Activated CD4-positive, alpha-beta memory T cell treated with anti-CD3 and anti-CD28 coated beads, Interleukin-2, amount 10 ng/mL, durations not matched to agents 7 days and 5 days (primary cell): ENCODE data around the gene CFH. TPM values are rescaled to one million over a fixed set of nuclear protein-coding genes. Genes with fewer than 3 reads are reported as not detected.
A peak's percentile ranks its signal among the peaks of the same experiment; 100 is the strongest.
"Not testable (repeated sequence)": the region's sequence is repeated elsewhere in the genome, so short reads cannot be mapped to it uniquely, and the experiment has no call there.

Experiments
- CTCF ChIA-PET: fragments of 350-600 bp; sonication (Branson Sonifier 250); formaldehyde crosslinking; loops from one replicate; lab custom pipeline; 2021; ENCODE audit warnings: antibody characterized with exemption, inconsistent platforms; lab: Charles Lee
- POLR2A ChIA-PET: fragments of 350-600 bp; sonication (Branson Sonifier 250); formaldehyde crosslinking; loops from one replicate; lab custom pipeline; 2021; ENCODE audit warnings: antibody characterized with exemption; lab: Charles Lee
- DNase-seq: peaks from one replicate; pipeline ENCODE4 v3.0.0-alpha.2; 2020
- H3K27ac Mint-ChIP-seq: one replicate; pipeline ENCODE4 v1.8.0; 2021; ENCODE audit warnings: mild to moderate bottlenecking, mixed read lengths
- H3K27me3 Mint-ChIP-seq: one replicate; pipeline ENCODE4 v1.8.0; 2021; ENCODE audit warnings: mixed read lengths
- H3K36me3 Mint-ChIP-seq: one replicate; pipeline ENCODE4 v1.8.0; 2021; ENCODE audit warnings: low read depth, mixed read lengths
- H3K4me1 Mint-ChIP-seq: one replicate; pipeline ENCODE4 v1.8.0; 2021; ENCODE audit warnings: mixed read lengths
- H3K4me3 Mint-ChIP-seq: one replicate; pipeline ENCODE4 v1.8.0; 2021; ENCODE audit warnings: mild to moderate bottlenecking, mixed read lengths
- H3K9me3 Mint-ChIP-seq: one replicate; pipeline ENCODE4 v1.8.0; 2021; ENCODE audit warnings: mixed read lengths
- total RNA-seq, 2 experiments: library from RNA; stranded (reverse); gene quantifications; one replicate each; pipeline ENCODE4 v1.2.3, GENCODE V29; 2021

Gene CFH
- 10 to 100 TPM; 22.9 to 23.6 TPM for total RNA-seq

- DNase-seq, result no peak
- H3K27ac Mint-ChIP-seq, result peak within 1 kb of the TSS; percentile 76
Observed at GRCh38 chr1:196651637-196652215, at the start of gene CFH. CFH (plus strand) TSS chr1:196652043; CDS start chr1:196652118, 75 bp downstream.

GRCh38 chr1:196603651-196604050 is 48.2 kb upstream of the CFH start:
- Mint-ChIP-seq H3K27ac (no peak overlapping the region), H3K4me1 (peaks cover 6% of the 10 kb centered on the region), H3K27me3 (peaks cover 17% of the 10 kb centered on the region), H3K9me3 (no peaks in the 10 kb centered on the region), H3K4me3 (no peak overlapping the region), H3K36me3 (no peaks in the 10 kb centered on the region)
- POLR2A ChIA-PET, result no interaction called here
- DNase-seq, result no peak
- CTCF ChIA-PET, result no interaction called here

More at GRCh38 chr1:196651637-196652215, at the start of gene CFH:
- Mint-ChIP-seq H3K36me3 (no peaks in the 10 kb centered on the region), H3K9me3 (no peaks in the 10 kb centered on the region), H3K27me3 (peaks cover 4% of the 10 kb centered on the region), H3K4me3 (peak within 1 kb of the TSS; percentile 71), H3K4me1 (peaks cover 35% of the 10 kb centered on the region)
- ChIA-PET POLR2A (no interaction called here), CTCF (interaction anchor here (1.8 kb wide), 1 partner anchor 9 kb away, joined by 5 read pairs; no protein-coding TSS in a partner anchor)

- peaks cover 6% of the 10 kb centered on the region for H3K4me1 Mint-ChIP-seq
- POLR2A ChIA-PET, result no interaction called here
- no peak overlapping the region for H3K27ac Mint-ChIP-seq
- peaks cover 40% of the 10 kb centered on the region for H3K27me3 Mint-ChIP-seq
- no peaks in the 10 kb centered on the region for H3K9me3 Mint-ChIP-seq
- no peak for DNase-seq
- CTCF ChIA-PET, result no interaction called here
- peak overlapping the region; percentile 66 for H3K4me3 Mint-ChIP-seq
- no peaks in the 10 kb centered on the region for H3K36me3 Mint-ChIP-seq
Observed at GRCh38 chr1:196607981-196608380, 43.9 kb upstream of the CFH start.

GRCh38 chr1:196608390-196609369 is 43.2 kb upstream of the CFH start, which contains the start of gene KCNT2:
KCNT2 (minus strand) TSS chr1:196608440; CDS start chr1:196608309, 131 bp downstream.
- Mint-ChIP-seq H3K27ac (no peak within 1 kb of the TSS), H3K4me1 (peaks cover 6% of the 10 kb centered on the region), H3K4me3 (peak within 1 kb of the TSS; percentile 66), H3K27me3 (peaks cover 41% of the 10 kb centered on the region), H3K9me3 (no peaks in the 10 kb centered on the region), H3K36me3 (no peaks in the 10 kb centered on the region)
- DNase-seq, result no peak
- CTCF ChIA-PET, result no interaction called here
- POLR2A ChIA-PET, result interaction anchor here (0.5 kb wide), 1 partner anchor 105 kb away, joined by 3 read pairs; no protein-coding TSS in a partner anchor

- H3K36me3 Mint-ChIP-seq, result no peaks in the 10 kb centered on the region
- peaks cover 6% of the 10 kb centered on the region for H3K4me1 Mint-ChIP-seq
- peaks cover 41% of the 10 kb centered on the region for H3K27me3 Mint-ChIP-seq
- H3K27ac Mint-ChIP-seq, result no peak overlapping the region
- no peaks in the 10 kb centered on the region for H3K9me3 Mint-ChIP-seq
- ChIA-PET CTCF (no interaction called here), POLR2A (interaction anchor here (0.5 kb wide), 1 partner anchor 106 kb away, joined by 3 read pairs; no protein-coding TSS in a partner anchor)
- DNase-seq, result no peak
- no peak overlapping the region for H3K4me3 Mint-ChIP-seq
Observed at GRCh38 chr1:196609370-196609737, 42.5 kb upstream of the CFH start.

GRCh38 chr1:196611873-196612272 is 40.0 kb upstream of the CFH start:
- no peak overlapping the region for H3K27ac Mint-ChIP-seq
- H3K36me3 Mint-ChIP-seq, result no peaks in the 10 kb centered on the region
- H3K4me3 Mint-ChIP-seq, result no peak overlapping the region
- peaks cover 6% of the 10 kb centered on the region for H3K4me1 Mint-ChIP-seq
- ChIA-PET POLR2A (no interaction called here), CTCF (no interaction called here)
- no peak for DNase-seq
- peaks cover 40% of the 10 kb centered on the region for H3K27me3 Mint-ChIP-seq
- H3K9me3 Mint-ChIP-seq, result no peaks in the 10 kb centered on the region

- H3K27me3 Mint-ChIP-seq, result no peaks in the 10 kb centered on the region
- H3K36me3 Mint-ChIP-seq, result no peaks in the 10 kb centered on the region
- DNase-seq, result no peak
- H3K4me3 Mint-ChIP-seq, result no peak overlapping the region
- H3K4me1 Mint-ChIP-seq, result no peaks in the 10 kb centered on the region
- H3K9me3 Mint-ChIP-seq, result no peaks in the 10 kb centered on the region
- no peak overlapping the region for H3K27ac Mint-ChIP-seq
- CTCF ChIA-PET, result no interaction called here
- POLR2A ChIA-PET, result no interaction called here
Observed at GRCh38 chr1:196619721-196620120, 32.1 kb upstream of the CFH start.

GRCh38 chr1:196623079-196623478 is 28.8 kb upstream of the CFH start:
- peaks cover 2% of the 10 kb centered on the region for H3K9me3 Mint-ChIP-seq
- DNase-seq, result no peak
- H3K27ac Mint-ChIP-seq, result no peak overlapping the region
- POLR2A ChIA-PET, result no interaction called here
- no peaks in the 10 kb centered on the region for H3K27me3 Mint-ChIP-seq
- H3K4me3 Mint-ChIP-seq, result no peak overlapping the region
- H3K4me1 Mint-ChIP-seq, result no peaks in the 10 kb centered on the region
- H3K36me3 Mint-ChIP-seq, result no peaks in the 10 kb centered on the region
- CTCF ChIA-PET, result no interaction called here

- no peak for DNase-seq
- H3K9me3 Mint-ChIP-seq, result peaks cover 8% of the 10 kb centered on the region
- H3K27me3 Mint-ChIP-seq, result no peaks in the 10 kb centered on the region
- H3K27ac Mint-ChIP-seq, result no peak overlapping the region
- no peaks in the 10 kb centered on the region for H3K36me3 Mint-ChIP-seq
- no peaks in the 10 kb centered on the region for H3K4me1 Mint-ChIP-seq
- ChIA-PET POLR2A (no interaction called here), CTCF (no interaction called here)
- no peak overlapping the region for H3K4me3 Mint-ChIP-seq
Observed at GRCh38 chr1:196628838-196629237, 23.0 kb upstream of the CFH start.

- peaks cover 3% of the 10 kb centered on the region for H3K27me3 Mint-ChIP-seq
- no peak overlapping the region for H3K27ac Mint-ChIP-seq
- ChIA-PET POLR2A (no interaction called here), CTCF (no interaction called here)
- H3K4me1 Mint-ChIP-seq, result no peaks in the 10 kb centered on the region
- no peaks in the 10 kb centered on the region for H3K36me3 Mint-ChIP-seq
- DNase-seq, result no peak
- H3K9me3 Mint-ChIP-seq, result no peaks in the 10 kb centered on the region
- no peak overlapping the region for H3K4me3 Mint-ChIP-seq
Observed at GRCh38 chr1:196637606-196638005, 14.2 kb upstream of the CFH start.

GRCh38 chr1:196638466-196638865 is 13.4 kb upstream of the CFH start:
- Mint-ChIP-seq H3K27me3 (peaks cover 5% of the 10 kb centered on the region), H3K4me3 (no peak overlapping the region), H3K36me3 (no peaks in the 10 kb centered on the region), H3K9me3 (no peaks in the 10 kb centered on the region), H3K27ac (no peak overlapping the region), H3K4me1 (no peaks in the 10 kb centered on the region)
- DNase-seq, result no peak
- CTCF ChIA-PET, result interaction anchor here (0.7 kb wide), 1 partner anchor 1815 kb away, joined by 4 read pairs; no protein-coding TSS in a partner anchor
- POLR2A ChIA-PET, result no interaction called here

- H3K27ac Mint-ChIP-seq, H3K4me1 Mint-ChIP-seq, DNase-seq, H3K4me3 Mint-ChIP-seq, CTCF ChIA-PET, H3K9me3 Mint-ChIP-seq, POLR2A ChIA-PET, H3K27me3 Mint-ChIP-seq, H3K36me3 Mint-ChIP-seq: not testable (repeated sequence)
Observed at GRCh38 chr1:196639291-196639690, 12.6 kb upstream of the CFH start.

- Mint-ChIP-seq H3K4me1 (no peaks in the 10 kb centered on the region), H3K36me3 (no peaks in the 10 kb centered on the region), H3K27ac (no peak overlapping the region), H3K27me3 (peaks cover 11% of the 10 kb centered on the region), H3K9me3 (no peaks in the 10 kb centered on the region), H3K4me3 (no peak overlapping the region)
- POLR2A ChIA-PET, result no interaction called here
- CTCF ChIA-PET, result no interaction called here
- DNase-seq, result no peak
Observed at GRCh38 chr1:196640976-196641375, 10.9 kb upstream of the CFH start.
